ENCODE data around the gene HIGD1A. TPM values are rescaled to one million over a fixed set of nuclear protein-coding genes. Genes with fewer than 3 reads are reported as not detected.

Gene HIGD1A
- total RNA-seq, 4 donors from 2014 or later = 171 to 217 (median 211) TPM

DNA sequence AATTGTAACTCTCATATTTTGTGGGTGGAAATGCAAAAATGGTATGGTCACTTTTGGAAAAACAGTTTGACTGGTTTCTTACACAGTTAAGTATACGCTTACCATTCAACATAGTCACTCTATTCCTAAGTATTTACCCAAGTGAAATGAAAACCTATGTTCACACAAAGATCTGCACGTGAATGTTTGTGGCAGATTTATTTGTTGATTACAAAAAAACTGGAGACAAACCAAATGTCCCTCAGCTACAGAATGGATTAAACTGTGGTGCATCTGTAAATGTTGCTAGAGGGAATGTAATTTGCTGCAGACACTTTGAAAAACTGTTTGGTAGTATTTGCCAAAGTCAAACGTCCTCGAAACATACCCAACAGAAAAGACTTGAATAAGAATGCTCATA is 34.3 kb upstream of the HIGD1A start:
- Histone ChIP-seq H3K4me1 (no peaks in the 10 kb centered on the region), H3K36me3 (no peaks in the 10 kb centered on the region), H3K4me3 (replicated peaks in 1 of 3) (no peak overlapping the region), H3K27me3 (no peaks in the 10 kb centered on the region), H3K27ac (no peak overlapping the region), H3K9me3 (no peaks in the 10 kb centered on the region)
- TF ChIP-seq POLR2A (IDR thresholded peaks at IDR 0.05) = no peak
- TF ChIP-seq, protein P1, sequence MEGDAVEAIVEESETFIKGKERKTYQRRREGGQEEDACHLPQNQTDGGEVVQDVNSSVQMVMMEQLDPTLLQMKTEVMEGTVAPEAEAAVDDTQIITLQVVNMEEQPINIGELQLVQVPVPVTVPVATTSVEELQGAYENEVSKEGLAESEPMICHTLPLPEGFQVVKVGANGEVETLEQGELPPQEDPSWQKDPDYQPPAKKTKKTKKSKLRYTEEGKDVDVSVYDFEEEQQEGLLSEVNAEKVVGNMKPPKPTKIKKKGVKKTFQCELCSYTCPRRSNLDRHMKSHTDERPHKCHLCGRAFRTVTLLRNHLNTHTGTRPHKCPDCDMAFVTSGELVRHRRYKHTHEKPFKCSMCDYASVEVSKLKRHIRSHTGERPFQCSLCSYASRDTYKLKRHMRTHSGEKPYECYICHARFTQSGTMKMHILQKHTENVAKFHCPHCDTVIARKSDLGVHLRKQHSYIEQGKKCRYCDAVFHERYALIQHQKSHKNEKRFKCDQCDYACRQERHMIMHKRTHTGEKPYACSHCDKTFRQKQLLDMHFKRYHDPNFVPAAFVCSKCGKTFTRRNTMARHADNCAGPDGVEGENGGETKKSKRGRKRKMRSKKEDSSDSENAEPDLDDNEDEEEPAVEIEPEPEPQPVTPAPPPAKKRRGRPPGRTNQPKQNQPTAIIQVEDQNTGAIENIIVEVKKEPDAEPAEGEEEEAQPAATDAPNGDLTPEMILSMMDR (IDR thresholded peaks at IDR 0.05) = no peak
- no peak for DNase-seq
- WGBS, 2 donors = 90% methylated on average over 4 of the region's 4 CpGs
- intact Hi-C loops (cut with DNase I) = loop anchor here (5.0 kb wide), 1 partner anchor 56 kb away; no protein-coding TSS in a partner anchor

DNA sequence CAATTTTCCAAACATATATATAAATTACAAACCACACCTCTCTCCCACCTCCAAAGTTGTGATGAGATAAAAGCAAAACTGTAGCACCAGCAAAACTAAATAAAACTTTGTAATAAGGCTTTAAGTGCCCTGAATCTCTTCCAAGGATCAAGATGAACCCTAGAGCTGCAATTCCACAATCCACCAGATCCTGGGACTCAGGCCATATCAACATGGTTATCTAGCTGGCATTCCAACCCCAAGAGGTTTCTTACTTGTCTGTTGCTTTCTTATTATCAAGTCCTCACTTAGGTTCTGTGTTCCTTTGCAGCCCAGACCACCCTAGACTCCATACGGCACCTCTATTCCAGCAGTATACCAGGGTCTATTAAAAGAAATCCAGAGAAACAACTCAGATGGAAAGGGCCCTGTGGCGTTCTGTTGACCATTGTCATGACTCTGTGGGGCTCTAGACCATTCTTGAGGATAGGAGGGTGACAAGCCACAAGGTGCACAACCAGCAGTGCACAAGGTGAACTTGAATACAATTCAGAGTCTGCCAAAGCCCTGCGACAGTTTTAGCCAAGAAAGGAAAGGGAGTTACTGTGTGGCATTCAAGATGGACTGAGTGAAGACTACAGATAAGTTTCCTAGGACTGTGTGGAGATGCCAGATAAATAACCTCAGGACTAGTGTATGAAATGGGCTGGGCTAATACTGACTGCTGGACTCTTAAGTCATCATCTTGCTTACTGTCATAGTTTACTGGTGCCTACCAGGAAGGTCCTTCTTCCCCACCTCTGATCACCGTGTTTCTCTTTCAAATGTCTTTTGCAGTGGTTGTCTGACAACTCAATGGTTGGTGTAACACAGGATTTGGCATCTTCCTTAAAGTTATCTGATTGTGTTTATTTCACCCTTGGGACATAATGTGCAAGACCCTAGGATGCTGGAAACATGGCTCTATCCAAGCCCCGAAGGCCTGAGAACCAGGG is 32.1 kb upstream of the HIGD1A start:
- H3K9me3 ChIP-seq = no peaks in the 10 kb centered on the region
- no peaks in the 10 kb centered on the region for H3K27me3 ChIP-seq
- H3K36me3 ChIP-seq = no peaks in the 10 kb centered on the region
- DNase-seq = no peak
- H3K4me3 ChIP-seq (replicated peaks in 1 of 3) = no peak overlapping the region
- intact Hi-C loops (cut with DNase I) = loop anchor here (5.0 kb wide), 1 partner anchor 54 kb away; no protein-coding TSS in a partner anchor
- 90 to 97% methylated on average over 5 of the region's 5 CpGs for WGBS, 2 donors
- TF ChIP-seq, protein P1 (IDR thresholded peaks at IDR 0.05) = no peak
- H3K27ac ChIP-seq = no peak overlapping the region
- no peaks in the 10 kb centered on the region for H3K4me1 ChIP-seq

DNA sequence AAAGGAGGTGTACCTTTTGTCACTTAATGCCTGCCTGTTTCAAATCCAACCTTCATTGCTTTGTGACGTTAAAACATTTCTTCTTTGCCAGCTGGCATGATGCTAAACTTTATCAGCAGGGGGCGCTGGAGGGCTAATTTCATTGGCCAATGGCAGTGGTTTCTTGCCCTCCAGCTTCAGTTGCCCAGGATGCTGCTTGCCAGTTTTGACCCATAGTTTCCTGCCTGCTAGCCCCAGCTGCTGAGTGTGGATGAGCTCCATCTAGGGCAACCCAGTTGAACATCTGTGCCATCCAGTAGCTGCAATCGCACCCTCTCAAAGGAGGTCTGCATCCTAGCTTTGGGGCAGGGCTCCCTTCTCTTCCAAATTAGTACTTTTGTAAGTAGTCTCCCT is 27.0 kb upstream of the HIGD1A start:
- WGBS, 2 donors = 26 to 27% methylated on average over 3 of the region's 3 CpGs
- TF ChIP-seq POLR2A (IDR thresholded peaks at IDR 0.05) = no peak
- TF ChIP-seq, protein P1 (IDR thresholded peaks at IDR 0.05) = peak; percentile 34 to 70 (median 56)
- no peaks in the 10 kb centered on the region for H3K4me1 ChIP-seq
- no peaks in the 10 kb centered on the region for H3K36me3 ChIP-seq
- no peak overlapping the region for H3K4me3 ChIP-seq (replicated peaks in 1 of 3)
- peak; percentile 55 to 71 for DNase-seq
- no peaks in the 10 kb centered on the region for H3K27me3 ChIP-seq
- H3K9me3 ChIP-seq = no peaks in the 10 kb centered on the region
- intact Hi-C loops (cut with DNase I) = no loop called here
- no peak overlapping the region for H3K27ac ChIP-seq

DNA sequence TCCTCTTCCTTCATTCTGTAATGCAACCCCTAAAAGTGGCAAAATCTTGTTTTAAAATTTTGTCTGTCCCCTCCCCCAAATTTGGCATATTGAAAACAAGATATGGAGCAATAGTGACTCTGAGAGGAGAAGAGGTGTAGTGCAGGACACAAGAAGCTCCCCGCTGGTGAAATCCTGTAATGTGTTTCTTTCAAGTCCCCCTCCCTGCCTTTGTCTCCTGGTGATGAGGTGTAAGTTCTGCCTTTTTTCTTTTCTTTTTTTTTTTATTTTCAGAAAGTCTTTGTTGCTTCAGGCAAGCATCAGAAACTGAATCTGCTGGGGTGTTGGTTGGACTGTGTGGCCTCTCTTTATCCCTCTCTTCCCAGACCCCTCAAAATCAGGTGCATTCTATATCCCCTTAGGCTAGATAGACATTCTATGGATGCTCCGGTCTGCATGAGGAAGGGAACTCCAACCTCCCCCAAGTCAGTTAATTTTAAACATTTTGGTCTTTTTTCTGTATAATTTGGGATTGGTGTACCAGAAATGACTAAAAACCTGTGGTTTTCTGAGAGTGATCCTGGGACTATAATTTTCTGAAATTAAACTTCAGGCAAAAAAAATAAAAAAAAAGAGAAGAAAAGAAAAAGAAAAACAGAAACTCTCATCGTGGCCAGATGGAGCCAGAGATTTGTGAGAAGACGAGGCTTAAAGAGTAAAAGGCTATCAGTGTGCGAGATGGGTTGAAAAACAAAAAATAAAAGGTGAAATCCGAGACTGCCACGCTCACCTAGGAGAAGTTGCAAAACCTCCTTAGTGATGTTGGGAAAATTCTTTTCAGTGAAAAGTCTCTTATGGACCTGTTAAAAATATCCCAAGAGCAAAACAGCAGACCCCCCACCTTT is 26.4 kb upstream of the HIGD1A start:
- 47% methylated on average over 7 of the region's 7 CpGs for WGBS, 2 donors
- no peaks in the 10 kb centered on the region for H3K27me3 ChIP-seq
- H3K27ac ChIP-seq = no peak overlapping the region
- H3K36me3 ChIP-seq = no peaks in the 10 kb centered on the region
- no peaks in the 10 kb centered on the region for H3K4me1 ChIP-seq
- H3K9me3 ChIP-seq = no peaks in the 10 kb centered on the region
- intact Hi-C loops (cut with DNase I) = no loop called here
- H3K4me3 ChIP-seq (replicated peaks in 1 of 3) = no peak overlapping the region
- peak in 1 of 2 donors; percentile 8 for DNase-seq
- no peak for TF ChIP-seq POLR2A (IDR thresholded peaks at IDR 0.05)
- TF ChIP-seq, protein P1 (IDR thresholded peaks at IDR 0.05) = peak; percentile 26 to 90 (median 70)

All from thyroid gland (tissue), 4 donors.